HCT116 (cell line): ENCODE results near the gene IFT88.

Experiments
- CTCF ChIP-seq, 3 experiments: fragments of 200-600 bp in 1 of 3; sonication (generic) in 1 of 3; IDR thresholded peaks in 2 of 3; conservative IDR thresholded peaks in 1 of 3; 2 replicates each; pipeline ENCODE4 v1.5.1; 2012 to 2017; ENCODE audit warnings: low read depth in 2 of 3, low read length in 2 of 3, antibody characterized with exemption in 1 of 3, borderline replicate concordance in 1 of 3, control low read depth in 1 of 3, mild to moderate bottlenecking in 1 of 3, mixed read lengths in 1 of 3, mixed run types in 1 of 3, moderate library complexity in 1 of 3; ENCODE audit not compliant: insufficient read depth in 1 of 3
- EZH2phosphoT487 ChIP-seq: fragments of 200-600 bp; IDR thresholded peaks from 2 replicates; pipeline ENCODE4 v1.6.1; 2018; ENCODE audit warnings: antibody characterized with exemption, borderline replicate concordance
- POLR2AphosphoS5 ChIP-seq: IDR thresholded peaks from 2 replicates; pipeline ENCODE4 v1.6.1; 2011; ENCODE audit warnings: mild to moderate bottlenecking, low read depth, low read length, moderate library complexity
- ZNF274 ChIP-seq: fragments of 200-500 bp; sonication (Bioruptor generic); IDR thresholded peaks from 2 replicates; pipeline ENCODE4 v1.6.1; 2014; ENCODE audit warnings: mild to moderate bottlenecking, low read depth, low read length, inconsistent platforms

DNA sequence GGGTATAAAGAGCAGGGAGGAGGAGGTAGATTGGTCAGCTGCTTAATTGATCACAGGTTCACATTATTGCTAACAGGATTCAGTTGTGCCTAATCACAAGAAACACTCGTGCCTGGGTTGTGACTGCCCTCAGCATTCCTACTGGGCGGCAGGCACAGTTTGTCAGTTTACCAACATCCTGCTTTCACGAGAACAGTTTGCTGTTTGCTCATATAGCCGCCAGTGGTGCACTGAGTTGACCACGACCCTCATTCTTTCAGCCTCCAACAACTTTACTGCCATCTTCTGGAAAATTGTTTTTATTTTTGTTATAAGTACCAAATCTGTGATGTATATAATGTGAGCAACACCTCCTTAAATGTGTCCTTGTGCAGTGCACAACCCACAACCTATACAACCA, 16.2 kb upstream of the IFT88 start:
- no peak for TF ChIP-seq ZNF274
- no peak for TF ChIP-seq CTCF (IDR thresholded peaks at IDR 0.05 in 2 of 3, conservative IDR thresholded peaks at IDR 0.05 in 1 of 3; ENCODE audit: borderline replicate concordance in 1 of 3, insufficient read depth in 1 of 3, low read depth in 2 of 3, low read length in 2 of 3)
- TF ChIP-seq POLR2AphosphoS5, result no peak
- no peak for TF ChIP-seq EZH2phosphoT487
